CD4-positive, alpha-beta T cell treated with Interleukin-6 for 4 hours (primary cell): Measurements from ENCODE around the gene COG5.

Experiments
- DNase-seq: peaks from one replicate; pipeline ENCODE4 v3.0.0-alpha.2; 2020; ENCODE audit warnings: mixed read lengths

COG5 gene

DNA sequence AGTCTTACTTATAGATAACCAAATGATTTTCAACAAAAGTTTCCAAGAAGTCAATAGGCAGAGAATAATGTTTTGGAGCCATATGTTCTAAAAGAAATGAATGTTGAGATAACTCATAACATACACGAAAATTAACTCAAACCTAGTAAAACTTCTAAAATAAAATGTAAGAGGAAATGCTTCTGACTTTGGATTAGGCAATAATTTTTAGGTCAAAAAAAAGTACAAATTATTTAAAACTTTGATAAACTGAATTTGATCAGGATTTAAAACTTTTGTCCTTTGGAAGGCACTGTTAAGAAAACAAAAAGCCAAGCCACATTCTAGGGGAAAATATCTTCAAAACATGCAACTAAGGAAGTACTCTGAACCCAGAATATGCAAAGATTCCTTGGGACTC lies 242.1 kb downstream of the COG5 start:
- no peak for DNase-seq

DNA sequence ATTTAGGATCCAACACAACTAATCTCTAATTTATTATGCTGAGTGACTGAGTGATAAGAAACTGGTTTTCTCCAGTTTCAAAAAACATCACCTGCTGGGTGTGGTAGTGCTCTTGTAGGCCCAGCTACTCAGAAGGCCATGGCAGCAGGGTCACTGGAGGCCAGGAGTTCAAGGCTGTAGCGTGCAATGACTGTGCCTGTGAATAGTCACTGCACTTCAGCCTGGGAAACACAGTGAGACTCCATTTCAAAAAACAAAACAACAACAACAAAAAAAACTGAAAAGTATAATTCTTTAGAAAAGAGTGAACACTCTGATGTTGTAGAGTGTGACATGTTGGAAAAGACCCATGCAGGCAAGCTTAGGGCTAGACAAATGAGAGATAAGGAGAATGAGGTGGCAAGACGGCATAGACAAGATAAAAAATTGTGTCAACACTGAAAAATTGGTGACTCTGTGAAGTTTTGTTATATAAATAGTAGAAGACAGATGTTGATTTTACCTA lies 243.9 kb downstream of the COG5 start:
- DNase-seq: no peak

DNA sequence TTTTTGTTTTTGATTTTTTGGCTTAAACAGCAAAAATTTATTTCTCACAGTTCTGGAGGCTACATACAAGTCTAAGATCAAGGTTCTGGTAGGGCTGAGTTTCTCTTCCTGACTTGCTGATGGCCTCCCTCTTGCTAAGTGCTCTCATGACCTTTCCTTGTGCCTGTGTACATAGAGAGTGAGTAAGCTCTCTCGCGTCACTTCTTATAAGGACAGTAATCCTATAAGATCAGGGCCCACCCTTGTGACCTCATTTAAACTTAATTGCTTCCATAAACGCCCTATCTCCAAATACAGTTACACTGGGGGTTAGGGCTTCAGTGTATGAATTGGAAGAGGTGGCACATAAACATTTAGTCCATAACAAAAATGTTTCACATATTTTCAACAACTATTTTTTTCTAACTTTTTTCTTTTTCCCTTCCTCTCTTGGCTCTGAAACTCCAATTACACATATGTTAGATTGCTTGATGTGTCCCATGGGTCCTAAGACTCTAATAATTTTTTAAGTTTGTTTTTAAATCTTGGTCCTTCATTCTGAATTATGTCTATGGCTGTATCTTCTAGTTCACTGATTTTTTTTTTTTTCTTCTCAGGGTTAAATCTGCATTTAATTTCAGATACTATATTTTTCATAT lies 245.1 kb downstream of the COG5 start:
- DNase-seq: no peak

DNA sequence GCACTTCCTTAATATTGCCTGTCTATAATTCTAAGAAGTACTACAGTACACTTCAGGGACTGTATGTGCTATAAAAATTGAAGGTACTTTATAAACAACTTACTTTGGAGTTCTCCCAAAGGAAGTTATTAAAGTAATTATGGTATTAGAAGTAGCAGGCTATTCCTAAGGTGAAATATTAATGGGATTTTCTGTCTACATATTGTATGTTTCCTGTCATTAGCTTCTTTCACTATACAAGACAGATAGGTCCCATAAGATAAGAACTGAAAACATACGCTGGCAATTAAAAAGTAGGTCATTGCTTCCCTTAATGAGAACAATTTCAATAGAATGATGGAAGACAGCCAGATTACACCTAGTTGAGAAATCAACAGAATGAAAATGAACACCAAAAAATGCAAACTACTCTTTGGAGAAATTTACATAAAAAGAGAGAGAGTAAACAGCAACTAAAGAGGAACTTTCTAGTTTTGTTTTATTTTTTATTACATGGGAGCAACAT lies 248.0 kb downstream of the COG5 start:
- no peak for DNase-seq

DNA sequence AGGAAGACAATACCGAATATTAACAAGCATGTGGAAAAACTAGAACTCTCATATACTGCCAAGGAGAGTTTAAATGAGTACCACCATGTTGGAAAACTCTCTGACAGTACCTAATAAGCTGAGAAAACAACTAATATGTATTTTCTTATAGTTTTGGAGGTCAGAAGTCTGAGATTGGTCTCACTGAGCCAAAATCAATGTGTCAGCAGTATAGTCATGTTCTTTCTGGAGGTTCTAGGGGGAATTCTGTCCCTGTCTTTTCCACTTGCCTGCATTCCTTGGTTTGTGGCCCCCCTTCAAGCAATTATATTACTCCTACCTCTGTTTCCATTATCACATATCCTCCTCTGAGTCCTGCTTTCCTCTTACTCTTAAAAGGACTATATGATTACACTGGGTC lies 250.4 kb downstream of the COG5 start:
- no peak for DNase-seq

DNA sequence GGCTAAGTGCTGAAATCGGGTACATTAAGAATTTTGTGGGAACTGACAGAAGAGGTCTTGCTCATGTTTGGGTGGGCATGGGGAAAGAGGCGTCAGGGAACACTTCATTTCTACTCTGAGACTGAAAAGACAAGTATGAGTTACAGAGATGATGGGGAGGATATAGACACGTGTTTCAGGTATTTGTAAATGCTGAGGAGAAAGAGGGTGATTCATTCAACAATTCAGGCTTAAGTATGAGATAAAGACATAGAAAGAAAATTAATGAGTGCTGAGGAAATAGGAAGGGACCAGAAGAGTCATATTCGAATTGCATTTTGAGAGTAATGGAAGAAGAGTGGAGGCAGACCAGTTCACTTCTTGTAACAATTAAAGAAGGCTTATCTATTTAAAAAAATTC lies 251.3 kb downstream of the COG5 start:
- DNase-seq: no peak

DNA sequence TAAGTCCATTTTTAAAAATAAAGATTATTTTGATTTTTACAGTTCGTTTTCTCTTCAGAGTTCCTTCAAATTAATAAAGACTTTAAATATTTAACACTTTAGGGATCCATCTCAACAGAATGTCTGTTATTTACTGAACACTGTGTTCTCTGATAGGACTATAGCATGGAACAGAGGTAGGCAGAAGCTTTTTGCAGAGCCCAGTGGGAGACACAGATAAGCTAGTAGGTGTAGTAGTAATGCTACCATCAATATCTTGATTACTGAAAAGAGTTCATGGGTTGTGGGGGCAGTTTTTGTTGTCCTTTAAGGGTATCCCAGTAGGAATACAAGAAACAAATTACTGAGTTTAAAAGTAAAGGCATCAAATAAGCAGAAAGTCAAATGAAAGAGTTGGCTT lies 254.4 kb downstream of the COG5 start:
- DNase-seq: no peak

DNA sequence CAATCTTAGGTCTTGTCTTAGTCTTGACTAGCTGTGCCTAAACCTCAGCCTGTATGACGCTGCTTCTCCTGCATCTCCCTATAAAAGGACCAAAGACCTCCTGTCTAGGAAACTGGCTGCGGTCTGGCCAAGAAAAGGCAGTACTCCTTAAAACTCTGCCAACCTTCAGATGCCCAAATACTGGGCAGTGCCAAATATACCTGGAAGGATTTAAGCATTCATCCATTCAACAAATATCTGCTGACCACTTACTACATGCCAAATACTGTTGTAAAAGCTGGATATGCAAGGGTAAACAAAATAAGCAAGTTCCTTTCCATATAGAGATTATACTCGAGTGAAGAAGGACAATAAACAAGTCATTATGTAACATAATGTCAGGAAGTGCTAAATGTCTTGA lies 259.1 kb downstream of the COG5 start:
- no peak for DNase-seq

DNA sequence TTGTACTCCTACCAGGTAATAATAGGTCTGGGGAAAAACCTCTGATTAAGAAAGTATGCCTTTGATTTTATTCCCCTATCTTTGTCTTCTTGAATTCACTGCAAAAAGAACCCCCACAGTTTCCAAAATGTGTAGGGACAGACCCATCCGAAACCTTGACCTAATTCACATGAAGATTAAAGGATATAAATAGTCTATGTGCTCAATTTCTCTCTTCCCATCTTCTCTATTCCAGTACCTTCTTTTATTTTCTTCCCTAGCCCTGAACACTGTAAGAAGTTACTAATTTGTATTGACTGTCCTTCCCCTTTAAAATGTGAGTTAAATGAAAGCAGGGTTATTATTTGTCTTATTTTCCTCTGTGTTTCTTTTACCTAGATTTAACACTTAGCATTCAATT lies 259.7 kb downstream of the COG5 start:
- no peak for DNase-seq

DNA sequence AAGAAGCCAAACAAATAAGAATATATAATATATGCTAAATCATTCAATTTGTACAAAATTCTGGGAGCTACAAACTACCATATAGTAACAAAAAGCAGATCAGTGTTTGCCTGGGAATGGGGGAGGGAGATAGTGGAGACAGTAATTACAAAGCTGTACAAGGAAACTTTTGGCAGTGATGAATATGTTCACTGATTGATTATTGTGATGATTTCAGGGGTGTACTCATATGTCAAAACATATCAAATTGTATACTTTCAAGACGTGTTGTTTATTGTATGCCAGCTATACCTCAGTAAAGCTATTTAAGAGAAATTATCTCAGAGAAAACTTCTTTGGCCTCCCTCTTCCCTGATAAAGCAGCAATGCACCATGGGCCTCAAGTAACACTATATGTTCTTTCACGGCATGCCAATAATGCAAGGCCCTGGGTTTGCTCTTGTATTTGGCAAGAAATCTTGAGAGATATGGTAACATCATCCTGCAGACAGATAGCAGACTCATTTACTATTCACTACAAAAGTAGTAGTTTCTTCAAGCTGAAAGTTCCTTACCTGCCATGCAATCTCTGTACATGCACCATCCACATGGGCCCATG lies 261.4 kb downstream of the COG5 start:
- DNase-seq: no peak

DNA sequence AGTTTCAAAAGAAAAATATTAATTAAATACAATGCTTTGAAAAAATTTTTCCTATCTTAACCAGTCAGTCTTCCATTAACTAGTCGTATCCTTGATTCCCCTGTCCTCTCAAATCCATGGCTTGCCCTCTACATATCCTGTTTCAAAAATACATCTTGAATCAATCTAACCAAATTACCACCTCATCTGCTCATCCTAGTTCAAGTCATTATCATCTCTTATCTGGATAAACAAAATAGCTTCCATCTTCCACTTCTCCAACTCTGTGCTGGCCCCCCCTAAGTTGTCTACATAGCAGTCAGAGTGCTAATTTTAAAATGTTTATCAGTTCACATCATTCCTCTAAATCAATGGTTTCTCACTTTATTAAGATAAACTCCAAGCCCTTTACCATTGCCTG lies 269.5 kb downstream of the COG5 start:
- DNase-seq: no peak

DNA sequence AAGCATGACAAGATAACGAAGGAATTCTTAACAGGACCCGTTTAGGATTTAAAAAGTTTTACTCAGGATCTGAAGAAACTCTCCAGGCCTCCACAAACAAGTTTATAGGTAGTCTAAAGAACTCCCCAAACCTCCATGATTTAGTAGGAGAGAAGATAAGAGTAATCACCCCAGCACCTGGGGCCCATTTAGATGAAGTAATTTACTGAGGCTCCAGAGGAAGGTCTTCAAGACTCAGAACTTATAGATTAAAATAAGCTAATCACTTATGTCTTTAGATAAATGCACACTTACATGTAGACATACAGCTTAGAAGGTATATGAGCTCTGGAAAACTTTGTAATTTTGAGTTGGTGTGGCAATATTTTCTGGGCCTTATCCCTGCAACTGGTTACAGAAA lies 271.1 kb downstream of the COG5 start:
- DNase-seq: no peak

DNA sequence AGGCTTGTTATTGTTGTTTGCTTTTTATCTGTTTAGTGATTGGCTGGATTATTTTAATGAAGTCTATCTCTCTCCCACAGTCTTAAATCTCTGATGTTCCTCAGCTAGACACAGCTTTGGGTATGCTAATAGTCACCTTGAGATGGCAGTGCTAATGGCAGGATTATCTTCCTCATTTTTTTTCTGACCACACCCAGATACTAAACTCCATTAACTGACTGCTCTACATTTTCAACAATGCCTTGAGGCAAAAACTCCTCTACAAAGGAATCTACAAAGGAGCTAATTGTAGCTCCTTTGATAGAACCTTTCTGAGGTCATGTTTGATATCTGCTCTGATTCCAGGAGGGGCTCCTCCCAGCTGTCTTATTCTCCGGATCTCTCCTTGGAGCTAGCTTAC lies 272.3 kb downstream of the COG5 start:
- no peak for DNase-seq

DNA sequence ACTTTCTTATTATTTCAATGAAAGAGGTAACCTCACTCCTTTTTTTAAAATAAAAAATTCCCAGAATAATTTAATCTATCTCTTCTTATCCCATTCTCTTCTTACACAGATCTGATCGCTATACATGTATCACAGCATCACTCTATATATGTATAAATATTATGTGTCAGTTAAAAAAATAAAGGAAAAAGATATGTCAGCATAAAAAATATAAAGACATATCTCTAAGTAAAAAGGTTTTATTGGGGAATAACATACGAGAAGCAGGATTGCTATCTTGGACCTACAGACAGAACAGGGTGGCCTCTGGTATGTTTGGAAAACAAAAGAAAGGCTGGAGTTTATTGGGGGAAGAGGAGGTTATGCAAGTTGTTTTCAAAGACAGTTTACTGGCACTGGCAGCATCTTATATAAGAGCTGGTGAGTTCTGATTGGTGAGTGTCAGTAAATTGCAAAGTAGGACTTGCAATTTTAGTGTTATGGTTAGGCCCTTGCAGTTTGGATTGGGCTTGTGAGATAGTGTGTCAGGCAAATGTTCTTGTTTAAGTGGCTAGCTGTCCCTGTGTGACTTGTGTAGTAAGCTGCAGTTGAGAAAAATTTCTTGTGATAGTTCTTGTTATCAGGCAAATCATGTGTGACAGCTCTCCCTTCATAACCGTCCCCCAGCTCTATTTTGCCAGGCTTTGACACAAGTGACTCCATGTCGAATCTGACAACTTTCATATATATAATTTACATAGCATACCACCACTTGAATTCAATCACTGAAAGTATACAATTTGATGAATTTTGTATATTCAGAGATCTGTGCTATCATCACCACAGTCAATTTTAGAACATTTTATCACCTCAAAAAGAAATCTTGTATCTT lies 276.7 kb downstream of the COG5 start:
- no peak for DNase-seq

DNA sequence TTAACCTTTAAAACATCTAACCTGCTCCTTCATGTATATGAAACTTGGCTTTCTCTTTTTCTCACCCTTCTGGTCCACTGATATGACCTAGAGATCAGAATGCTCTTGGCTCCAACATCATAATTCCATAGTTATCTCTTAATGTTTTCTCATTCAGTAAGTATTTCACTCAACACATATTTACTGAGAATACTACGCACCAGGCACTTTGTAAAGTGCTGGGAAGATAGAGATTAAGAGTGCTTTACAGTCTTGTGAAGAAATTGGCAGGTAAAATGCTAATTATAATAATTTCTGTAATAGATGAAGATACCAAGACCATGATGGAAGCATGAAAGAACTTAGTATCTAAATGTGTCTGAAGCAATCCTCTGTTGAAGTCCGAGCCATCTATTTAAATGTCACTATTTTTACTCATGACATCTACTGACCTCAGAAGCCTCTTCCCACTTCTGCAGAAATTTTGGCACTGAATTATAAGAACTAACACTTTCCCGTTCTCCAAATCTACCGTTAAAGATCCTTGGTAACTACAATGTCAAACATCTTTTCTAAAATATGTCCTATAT lies 278.7 kb downstream of the COG5 start:
- no peak for DNase-seq

DNA sequence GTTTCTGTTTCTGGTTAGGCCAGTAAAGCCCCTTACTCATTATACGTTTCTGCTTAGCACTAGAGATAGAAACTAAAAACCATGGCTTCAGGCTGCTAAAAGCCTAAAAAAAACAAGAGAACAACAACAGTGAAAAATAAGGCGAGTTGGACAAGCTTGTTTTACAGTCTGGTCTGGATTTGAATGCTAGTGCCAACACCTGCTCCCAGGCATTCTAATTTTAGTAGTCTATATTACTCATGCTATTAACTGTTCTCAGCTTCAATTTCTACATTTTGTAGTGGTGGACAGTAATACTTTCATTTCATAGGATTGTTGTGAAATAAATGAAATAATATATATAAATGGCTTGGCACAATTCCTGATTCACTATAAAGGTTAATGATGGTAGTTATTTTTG lies 286.4 kb downstream of the COG5 start:
- no peak for DNase-seq

DNA sequence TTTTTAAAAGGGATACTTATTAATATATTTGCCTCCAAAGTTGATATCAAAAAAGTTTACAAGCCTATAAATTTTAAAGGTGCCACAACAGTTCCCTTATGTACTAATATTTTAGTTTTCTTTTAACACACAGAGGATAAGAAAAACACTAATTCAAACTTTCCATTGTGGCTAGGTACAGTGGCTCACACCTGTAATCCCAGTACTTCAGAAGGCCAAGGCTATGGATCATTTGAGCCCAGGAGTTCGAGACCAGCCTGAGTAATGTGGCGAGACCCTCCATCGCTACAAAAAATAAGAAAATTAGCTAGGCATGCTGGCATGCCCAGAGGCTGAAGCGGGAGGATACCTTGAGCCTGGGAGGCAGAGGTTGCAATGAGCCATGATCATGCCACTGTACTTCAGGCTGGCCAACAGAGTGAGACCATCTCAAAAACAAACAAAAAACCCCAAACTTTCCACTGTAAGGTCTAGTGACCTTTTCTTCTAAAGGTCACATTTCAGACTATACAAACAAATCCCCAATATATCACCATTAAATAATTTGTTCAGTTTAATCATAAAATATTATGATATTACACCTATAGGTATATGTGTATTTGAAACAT lies 287.4 kb downstream of the COG5 start:
- DNase-seq: no peak

DNA sequence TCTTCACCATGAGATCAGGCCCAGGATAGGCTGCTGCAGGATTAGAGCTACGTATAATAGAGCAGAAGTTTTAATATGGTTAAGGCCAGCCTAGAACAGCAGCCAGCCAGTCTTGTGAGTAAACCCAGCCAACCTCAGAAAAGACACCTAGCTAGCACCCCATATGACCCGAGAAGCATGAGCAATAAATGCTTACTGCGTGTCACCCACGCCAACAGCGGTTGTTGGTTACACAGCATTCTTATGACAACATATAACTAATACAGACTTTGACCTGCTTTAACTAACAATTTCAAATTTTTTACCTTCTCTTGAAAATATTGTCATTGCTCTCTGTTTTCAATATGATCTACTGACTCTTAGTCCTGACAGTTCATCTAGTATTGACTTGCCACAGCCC lies 289.2 kb downstream of the COG5 start:
- DNase-seq: no peak

DNA sequence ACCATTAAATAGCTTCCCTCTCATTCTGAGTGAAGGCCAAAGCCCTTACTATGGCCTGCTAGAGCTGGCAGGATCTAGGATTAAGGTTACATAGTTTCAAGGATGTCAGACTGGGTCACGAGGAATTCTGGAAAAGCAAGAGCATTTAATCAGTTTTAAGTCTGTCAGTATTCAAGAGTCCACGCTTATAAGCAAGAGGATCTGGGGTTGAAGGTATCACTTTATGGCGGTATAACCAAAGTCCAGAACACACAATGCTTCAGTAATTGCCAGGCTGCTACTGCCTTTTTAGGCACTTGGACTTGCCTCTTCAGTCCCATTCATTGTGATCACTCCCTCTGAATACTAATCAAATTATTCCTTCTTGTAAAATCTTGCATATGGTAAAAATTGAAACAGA lies 293.9 kb downstream of the COG5 start:
- DNase-seq: no peak

DNA sequence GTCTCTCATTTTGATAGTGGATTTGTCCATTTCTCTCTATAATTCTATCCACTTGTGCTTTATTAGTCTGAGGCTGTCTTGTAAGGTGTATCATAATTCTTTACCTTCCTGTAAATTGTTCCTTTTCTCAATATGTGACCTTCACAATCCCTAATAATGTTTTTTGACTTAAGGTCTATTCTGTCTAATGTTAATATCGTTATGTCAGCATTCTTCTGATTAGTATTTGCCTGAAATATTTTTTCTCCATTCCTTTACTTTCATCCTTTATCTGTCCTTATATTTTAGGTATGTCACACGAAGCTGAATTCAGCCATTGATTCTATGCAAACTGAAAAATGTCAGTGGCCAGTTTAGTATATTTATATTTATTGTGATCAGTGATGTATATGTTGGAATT lies 295.1 kb downstream of the COG5 start:
- DNase-seq: no peak

DNA sequence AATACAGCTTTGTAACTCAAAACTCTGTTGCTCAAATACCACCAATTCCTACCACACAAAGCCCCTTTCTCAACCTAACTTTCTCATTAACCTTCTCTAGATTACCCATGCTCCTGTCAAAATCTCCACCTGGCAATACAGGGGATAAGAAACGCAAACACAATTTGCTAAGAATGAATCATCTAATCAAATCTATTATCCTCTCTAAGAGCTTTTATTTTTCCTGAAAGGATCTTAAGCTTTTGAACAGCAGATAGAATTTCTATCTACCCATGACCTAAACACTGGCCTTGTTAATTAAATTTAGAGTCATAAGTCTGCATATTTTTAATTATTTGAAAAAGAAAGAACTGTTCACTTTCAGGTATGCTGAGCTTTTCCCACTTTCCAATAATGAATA lies 296.6 kb downstream of the COG5 start:
- DNase-seq: no peak

DNA sequence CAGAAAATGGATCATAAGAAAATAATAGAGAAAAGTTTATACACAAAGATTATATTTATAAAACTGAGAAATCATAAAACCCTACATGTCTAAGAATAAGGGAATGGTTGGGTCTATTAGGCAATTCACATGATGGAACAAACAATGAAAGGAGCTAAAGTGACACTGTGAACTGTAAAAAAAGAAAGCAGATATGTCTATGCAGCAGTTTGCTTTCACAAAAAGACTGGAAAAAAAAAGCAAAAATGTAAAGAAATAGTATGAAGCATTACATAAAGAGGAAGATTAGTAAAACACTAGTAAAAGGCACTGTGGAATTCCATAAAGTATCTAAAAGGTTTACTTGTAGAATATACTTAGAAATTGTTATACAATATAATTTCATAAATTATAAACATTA lies 299.0 kb downstream of the COG5 start:
- no peak for DNase-seq

DNA sequence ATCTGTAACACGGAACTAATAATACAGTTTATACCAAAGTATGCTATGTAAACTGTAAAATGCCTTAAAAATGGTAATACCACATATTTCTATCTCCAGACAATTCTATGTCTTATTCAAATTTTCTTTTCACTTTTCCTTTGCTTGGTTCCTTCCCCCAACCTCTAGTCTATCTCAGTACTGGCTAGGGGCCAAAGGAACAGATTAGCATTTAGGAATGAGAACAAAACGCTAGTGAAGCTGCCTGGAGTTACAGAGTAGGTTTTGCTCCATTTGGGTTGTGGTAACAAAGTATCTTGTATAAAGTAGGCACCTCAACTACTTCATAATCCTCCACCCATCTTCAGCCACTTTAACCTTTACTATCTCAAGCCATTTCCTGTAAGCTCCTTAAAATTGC lies 300.9 kb downstream of the COG5 start:
- DNase-seq: no peak
